GM19324 (cell line): ENCODE data around the gene C4orf50.
"Not testable (repeated sequence)": the region's sequence is repeated elsewhere in the genome, so short reads cannot be mapped to it uniquely, and the experiment has no call there.

Experiments used
- ATAC-seq: cut with Tn5 transposase; IDR thresholded peaks from one replicate; pipeline ENCODE4 v1.9.1; 2021; ENCODE audit warnings: mild to moderate bottlenecking, moderate library complexity; ENCODE audit not compliant: unreplicated experiment, low FRiP score

Gene C4orf50

DNA sequence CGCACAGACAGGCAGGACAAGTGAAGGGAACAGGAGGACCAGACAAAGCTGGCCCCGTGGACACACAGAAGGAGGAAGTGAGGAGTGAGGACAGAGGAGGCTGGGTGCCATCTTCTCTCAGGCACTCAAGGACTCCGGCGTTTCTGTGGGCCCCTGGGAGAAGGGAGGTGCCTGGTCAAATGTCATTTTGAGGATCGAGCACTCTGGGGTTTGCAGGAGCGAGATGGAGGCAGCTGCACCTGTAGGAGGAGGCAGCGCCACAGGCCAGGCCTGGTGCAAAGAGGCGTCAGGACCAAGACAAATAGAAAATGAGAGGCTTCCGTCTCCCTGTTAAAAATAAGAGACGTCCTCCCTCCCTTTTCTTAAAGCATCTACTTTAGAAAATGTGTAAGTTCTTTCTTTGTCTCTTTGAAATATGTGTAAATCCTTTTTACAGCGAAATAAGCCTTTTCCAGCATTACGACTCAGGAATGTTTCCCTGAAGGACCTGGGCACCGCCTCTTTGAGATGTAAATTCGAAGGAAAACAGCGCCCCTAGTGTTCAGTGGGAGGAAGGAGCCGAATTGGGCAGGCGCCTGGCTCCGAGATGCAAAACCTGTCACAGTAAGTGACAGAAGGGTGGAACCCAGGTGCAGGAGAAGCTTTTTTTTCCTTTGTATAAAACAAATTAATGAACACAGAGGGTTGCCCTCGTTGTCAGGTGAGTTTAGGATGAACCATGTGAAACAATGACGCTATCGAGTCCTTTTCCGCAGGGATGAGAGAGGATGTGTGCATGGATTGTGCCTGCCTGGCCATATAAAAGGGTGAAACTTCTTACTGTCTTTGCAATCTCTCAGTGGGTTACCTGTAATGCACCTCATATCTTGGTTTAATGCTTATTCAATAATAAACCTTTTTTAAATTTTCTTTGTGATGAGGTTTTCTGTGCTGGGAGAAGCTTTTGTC is 1.4 kb upstream of the C4orf50 start:
- no peak for ATAC-seq

DNA sequence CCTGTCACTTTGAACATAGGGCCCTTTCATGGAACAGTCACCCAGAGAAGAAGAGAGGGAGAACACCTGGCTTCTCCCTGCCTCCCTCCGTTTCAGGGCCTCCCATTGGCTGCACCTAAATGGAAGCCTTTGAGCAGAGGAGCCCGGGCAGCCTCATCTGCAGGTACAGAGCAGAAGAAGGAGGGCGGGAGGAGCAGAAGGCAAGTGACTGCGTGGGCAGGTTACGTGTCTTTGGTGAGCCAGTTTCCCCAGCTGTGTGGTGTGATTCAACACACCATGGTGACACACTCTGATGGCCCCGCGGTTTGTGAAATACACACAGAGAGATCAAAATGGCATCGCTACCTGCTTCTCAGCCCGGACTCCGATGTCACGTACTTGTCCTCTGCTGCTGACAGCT is 431 bp downstream of the C4orf50 start:
- no peak for ATAC-seq

DNA sequence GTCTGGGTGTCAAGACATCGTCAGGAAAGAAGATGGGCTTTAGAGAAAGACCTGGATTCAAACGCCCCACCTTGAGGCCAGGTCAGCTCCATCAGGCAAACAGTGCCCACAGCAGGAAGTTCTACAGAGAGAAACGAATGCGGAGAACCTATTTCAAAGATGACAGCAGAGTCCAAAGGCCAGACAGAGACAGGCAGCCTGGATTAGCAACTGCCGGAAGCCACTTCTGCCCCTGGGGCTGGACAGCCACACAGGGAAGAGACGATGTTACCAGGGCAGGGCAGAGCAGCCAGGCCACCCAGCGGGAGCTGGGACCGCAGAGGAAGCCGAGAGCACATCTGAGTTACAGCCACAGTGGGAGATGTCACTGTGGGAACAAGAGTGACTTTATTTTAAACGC is 1.2 kb downstream of the C4orf50 start:
- no peak for ATAC-seq

DNA sequence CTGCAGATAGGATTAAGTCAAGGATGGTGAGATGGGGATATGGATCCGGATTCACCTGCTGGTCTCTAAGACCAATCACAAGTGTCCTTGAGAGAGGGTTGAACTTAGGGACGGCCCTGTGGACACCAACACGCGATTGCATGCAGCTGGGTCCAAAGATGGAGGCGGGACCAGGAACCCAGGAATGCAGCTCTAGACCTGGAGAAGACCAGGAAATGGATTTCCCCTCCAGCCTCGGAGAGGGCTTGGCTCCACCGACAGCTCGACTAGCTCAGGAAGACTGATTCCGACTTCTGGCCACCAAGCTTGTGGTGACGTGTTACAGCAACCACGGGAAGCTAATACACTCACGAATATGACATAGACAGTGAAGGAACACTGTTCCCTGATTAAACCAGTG is 4.7 kb downstream of the C4orf50 start:
- ATAC-seq: no peak

DNA sequence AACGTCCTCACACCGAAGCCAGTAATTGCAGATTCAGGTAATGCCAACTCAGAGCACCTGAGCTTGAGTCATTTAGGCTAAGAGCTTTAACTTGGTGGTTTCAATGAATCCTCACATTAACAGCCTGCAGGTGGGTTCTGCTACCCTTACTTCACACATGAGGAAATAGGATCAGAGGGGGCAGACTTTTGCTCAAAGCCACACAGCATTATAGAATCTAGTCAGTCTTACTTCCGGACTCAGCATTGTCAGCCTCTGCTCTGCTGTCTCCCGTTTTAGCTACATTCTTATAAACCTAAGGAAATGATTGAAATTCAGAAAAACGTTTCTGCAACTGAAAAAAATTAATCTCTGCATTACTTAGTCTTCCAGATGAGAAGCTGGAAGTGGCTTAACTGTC is 6.0 kb downstream of the C4orf50 start:
- ATAC-seq: no peak

DNA sequence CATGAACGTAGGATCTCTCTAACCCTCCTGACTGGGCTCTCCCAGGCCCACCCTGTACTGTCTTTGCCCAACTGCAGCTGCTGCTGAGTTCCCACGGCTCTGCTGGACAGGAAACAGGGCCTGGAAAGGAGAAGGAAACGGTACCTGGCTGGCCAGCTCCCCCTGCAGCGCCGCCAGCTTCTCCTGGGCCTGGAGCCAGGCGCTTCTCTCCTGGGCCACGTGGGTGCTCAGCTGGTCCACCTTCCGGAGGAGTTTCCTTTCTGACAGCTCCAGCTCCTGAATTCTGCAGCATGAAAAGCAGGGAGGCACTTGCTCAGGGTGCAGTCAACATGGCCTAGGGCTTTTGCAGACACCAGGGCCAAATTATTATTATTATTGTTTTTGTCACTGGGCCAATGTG is 6.5 kb downstream of the C4orf50 start:
- ATAC-seq: no peak

DNA sequence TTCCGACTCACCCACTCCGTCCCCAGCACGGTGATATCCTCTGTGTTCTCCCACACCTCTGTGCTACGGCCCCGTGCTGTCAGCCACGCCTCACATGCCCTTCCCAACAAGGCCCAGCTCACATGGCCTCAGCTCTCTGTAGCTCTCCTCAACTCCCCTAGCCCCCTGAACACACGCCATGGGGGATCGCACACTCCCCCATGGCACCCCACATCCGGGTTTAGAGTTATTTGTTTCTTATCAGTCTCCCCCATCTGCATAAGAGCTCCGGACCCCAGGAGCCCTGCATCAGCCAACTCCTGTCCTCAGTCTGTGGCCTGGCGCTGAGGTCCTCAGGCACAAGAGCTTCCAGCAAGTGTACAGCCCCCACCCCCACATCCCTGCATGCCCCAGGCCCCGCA is 7.0 kb downstream of the C4orf50 start:
- ATAC-seq: no peak

DNA sequence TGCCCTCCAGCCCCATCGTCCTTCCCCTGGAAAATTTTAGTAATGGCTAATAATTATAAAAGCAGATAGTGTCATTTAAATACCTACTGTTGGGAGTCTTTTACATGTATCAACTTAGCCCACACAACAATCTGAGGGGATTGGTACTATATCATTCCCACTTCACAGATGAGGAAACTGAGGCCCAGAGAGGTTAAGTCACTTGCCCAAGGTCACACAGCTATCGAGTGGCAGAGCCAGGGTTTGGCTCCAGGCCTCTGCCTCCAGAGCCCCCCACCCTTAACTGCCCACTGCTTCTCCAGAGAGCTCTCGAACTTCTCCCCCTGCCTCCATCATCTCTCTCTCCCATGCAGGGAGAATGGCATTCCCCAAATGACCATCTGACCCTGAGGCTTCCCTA is 7.4 kb downstream of the C4orf50 start:
- ATAC-seq: no peak

DNA sequence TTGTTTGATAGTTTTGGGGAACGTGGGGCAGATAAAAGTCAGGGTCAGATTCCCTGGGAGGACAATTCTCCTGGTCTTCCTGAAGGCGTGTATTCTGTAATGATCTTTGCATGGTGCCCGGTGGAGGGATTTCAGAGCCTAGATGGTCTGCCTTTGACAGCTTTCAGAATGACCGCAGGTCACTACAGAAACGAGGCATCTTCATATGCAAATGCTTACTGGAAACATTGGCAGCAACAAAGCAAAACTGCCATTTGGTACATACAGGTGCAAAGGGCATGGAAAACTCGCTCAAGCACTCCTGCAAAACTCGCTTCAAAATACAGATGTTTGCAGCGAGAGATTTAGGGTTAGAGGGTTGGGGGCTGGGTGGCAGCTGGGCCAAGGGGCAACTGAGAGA is 8.8 kb downstream of the C4orf50 start:
- no peak for ATAC-seq

DNA sequence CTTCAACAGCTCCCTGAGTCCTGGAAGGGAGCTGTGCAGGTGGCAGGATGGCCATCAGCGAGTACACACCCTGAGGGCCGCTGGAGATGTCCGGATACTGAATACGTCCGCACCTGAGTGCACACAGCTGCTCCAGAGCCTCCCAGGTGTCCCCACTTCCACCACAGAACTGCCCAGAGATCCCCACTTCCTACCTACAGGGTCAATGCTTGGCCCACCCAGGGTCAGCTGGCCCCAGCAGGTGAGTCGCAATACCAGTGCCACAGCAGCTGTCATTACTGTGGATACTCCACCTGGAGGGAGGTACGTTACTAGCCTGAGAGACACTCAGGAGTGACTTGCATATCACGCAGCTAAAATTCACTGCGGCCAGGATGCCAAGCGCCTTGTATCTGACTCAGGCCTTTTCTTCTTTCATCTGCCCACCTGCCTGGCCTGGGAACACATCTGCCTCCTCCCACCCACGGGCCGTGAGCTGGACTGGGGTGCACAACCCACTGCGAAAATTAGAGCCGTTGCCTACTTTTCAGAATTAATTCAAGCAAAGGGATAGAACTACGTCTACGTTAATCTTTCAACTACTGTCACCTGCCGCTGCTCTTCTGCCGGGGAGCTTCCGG is 9.4 kb downstream of the C4orf50 start:
- ATAC-seq: no peak

DNA sequence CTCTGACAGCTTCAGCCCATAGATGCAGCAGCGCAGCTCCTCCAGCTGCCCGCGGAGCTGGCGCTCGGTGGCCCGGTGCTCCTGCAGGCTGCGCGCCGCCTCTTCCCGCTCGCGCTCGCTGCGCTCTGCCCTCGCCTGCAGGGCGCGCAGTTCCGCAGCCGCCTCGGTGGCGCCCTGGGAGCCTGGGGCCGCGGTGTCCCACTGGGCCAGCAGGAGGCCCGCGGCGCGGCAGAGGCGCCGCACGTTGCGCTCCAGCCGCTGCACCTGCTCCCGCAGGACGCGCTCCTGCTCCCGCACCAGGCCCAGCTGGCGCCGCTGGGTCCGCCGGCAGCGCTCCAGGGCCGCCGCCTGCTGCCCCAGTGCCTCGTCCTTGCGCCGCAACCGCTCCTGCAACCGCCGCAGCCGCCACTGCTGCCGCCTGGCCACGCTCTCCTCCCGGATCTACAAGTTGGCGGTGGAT is 10.1 kb downstream of the C4orf50 start:
- ATAC-seq: no peak

DNA sequence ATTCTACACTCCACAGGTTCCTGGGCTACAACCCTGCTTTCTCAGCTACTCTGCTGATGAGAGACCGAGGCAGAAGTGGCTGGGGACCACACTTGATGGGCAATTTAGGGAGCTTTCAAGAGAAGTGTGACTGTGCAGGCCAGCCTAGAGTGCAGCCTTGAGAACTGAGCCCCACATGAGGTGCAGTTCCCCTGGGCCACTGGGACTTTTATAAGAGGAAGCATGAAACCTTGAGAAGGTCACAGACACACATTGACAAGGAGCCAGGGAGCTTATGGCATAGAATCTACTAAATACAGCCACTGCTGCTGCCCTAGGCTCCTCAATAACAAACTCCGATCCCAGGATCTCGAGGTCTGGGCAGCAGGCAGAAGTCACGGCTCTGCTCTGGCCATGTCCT is 13.1 kb downstream of the C4orf50 start:
- ATAC-seq: no peak

DNA sequence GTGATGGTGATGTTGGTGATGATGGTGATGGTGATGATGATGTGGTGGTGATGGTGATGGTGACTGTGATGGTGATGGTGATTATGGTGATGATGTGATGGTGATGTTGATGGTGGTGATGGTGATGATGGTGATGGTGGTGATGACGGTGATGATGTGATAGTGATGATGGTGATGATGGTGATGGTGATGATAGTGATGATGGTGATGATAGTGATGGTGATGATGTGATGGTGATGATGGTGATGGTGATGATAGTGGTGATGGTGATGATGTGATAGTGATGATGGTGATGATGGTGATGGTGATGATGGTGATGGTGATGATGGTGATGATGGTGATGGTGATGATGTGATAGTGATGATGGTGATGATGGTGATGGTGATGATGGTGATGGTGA is 14.7 kb downstream of the C4orf50 start:
- ATAC-seq: not testable (repeated sequence)

DNA sequence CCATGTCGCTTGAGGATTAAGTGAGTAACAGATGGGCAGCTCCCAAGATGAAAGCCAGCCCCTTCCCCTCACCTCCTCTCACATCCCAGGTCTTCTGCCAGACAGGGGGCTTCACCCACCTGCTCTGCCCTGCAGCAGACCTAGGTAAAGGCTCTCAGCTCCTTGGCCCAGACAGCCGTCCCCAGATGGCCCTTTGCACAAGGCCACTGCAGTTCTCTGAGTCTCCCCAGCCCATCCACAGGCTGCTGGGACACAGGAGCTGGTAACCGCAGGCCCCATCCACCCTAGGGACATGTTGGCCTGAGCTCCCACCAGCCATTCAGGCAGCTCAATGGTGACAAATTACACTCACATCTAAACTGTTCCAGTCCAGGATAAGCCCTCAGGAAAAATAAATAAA is 15.3 kb downstream of the C4orf50 start:
- no peak for ATAC-seq

DNA sequence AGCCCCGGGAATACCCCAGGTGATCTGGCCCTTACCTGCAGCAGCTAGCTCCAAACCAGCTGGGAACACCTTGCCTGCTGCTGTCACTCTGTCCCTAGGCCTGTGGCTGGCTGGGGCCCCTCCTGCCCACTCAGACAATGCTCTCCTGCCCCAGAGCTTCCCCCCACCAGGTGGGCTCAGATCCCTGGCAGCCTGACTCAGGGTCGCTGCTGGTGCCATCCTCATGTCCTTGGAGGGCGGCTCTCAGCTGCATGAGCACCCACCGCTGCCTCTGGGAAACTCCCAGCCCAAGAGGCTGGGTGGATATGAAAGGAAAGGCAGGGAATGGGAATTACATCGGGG is 15.8 kb downstream of the C4orf50 start:
- no peak for ATAC-seq

DNA sequence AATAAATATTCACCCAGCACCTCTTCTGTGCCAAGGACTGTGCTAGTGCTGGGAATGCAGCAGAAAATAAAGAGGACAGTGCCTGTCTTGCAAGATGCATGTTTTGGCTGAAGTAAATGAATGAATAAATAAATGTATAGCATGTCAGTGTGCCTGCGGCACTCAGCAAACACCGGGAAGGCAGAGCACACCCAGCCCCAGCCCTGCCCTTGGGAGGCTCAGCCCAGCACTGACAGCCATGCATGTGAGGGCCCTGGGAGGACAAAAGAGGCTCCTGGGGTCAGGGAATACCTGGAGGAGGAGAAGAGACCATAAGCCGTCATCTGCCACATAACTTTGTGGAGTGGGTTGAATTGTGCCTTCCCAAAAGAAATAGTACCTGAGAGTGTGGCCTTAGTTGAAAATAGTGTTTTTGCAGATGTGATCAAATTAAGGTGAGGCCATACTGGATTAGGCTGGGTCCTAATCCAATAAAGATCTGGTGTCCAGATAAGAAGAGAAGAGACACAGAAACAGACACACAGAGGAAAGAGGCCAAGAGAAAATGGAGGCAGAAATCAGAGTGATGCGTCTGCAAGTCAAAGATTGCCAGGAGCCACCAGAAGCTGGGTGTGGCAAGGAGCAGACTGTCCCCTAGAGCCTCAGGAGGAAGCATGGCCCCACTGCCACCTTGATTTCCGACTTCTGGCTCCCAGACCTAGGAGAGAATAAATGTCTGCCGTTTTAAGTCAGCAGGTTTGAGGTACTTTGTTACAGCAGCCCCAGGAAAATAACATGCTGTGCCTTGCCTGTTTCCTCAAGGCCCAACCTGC is 16.3 kb downstream of the C4orf50 start:
- no peak for ATAC-seq

DNA sequence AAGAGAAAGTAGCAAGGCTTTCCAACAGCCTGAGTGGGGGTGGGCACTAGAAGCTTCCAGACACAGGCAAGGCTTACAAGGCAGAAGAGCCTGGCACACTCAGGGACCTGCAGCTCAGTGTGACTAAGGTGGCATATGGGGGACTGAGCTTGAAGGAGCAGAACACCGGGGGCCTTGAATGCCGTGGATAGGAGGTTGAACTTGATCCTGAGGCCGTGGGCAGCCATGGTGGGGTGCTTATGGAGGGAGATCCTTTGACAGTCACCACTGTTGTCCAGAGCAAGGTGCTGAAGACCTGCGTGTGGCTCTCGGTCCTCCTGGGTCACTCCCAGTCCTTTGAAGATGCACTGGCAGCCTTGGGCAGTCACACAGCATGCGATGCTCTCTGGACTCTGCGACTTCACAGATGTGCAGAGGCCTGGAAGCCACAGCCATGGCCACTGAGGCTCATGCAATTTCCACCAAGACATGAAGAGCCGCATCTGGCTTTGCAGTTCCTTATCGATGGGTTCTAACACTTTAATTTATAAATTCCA is 18.3 kb downstream of the C4orf50 start:
- ATAC-seq: no peak

DNA sequence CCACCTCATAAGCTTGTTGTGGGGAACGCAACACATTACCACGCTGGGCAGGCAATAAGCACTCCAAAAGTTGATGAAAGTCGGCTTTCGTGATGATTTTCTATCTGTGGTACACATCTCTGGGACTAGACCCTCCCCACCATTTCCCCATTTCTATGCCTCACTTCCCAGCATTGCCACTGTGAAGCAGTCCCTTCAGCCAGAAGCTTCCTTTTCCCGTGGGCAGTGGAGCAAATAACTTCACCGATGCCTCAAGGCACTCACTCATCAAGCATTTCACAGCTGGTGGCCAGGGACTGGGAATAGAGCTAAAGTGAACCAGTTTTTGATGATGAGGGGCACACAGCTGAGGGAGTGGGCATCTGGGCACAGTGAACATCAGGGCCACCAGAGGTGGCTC is 18.9 kb downstream of the C4orf50 start:
- no peak for ATAC-seq

DNA sequence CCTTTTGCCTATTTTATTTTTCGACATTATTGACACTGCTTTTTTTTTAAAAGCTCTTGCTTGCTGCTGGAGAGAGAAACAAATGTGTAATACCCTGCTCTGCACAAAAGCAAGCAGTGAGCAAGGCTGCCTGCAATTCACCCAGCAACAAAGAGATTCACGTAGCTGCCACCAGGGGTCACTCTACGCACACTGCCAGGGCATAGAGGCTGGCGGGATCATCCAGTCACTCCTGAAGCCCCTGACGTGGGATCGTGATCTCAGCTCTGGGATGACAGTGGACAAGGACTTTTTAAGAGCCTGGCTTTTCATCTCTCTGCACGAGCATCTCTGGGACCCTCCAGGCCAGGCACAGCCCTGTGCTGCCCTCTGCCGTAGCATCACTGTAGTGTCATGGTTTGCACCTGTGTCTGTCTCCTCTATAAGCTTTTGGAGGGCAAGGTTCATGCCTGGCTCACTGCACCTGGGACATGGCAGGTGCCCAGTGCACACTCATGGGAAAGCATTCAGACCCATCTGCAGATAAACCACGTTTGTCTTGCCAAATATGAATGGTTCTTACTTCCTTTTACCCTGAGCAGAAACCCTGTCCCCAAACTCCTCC is 19.8 kb downstream of the C4orf50 start:
- no peak for ATAC-seq

DNA sequence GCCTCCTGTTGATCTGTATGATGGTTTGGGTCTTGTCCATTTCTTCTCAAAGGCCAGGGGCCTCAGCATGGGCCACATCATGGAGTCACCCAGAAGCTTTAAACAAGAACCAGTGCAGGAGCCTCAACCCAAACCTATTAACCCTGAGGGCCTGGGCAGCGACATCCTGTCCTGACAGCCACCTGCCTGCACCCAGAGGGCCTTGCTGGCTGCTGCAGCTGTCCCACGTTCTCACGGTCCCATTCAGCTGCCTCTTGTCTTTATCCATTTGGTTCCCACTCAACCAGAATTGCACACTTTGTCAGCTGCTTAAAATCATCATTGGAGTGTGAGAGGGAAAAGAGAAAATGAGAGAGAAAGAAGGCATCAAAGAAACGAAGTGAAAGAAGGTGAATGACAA is 21.6 kb downstream of the C4orf50 start:
- ATAC-seq: no peak
